Progenitor cell of endocrine pancreas (in vitro differentiated cells): ENCODE results near the gene VPS13D. TPM values are rescaled to one million over a fixed set of nuclear protein-coding genes. Genes with fewer than 3 reads are reported as not detected.

Experiments
- DNase-seq: peaks from one replicate; pipeline ENCODE4 v3.0.0; 2021; ENCODE audit warnings: low spot score; ENCODE audit not compliant: unreplicated experiment
- H3K27ac Mint-ChIP-seq: 2 replicates; pipeline ENCODE4 v1.8.0; 2021; ENCODE audit warnings: mild to moderate bottlenecking, moderate library complexity, mixed read lengths
- H3K27me3 Mint-ChIP-seq: 2 replicates; pipeline ENCODE4 v1.8.0; 2021; ENCODE audit warnings: mixed read lengths
- H3K36me3 Mint-ChIP-seq: 2 replicates; pipeline ENCODE4 v1.8.0; 2022; ENCODE audit warnings: mixed read lengths; ENCODE audit not compliant: insufficient read depth
- H3K4me1 Mint-ChIP-seq: 2 replicates; pipeline ENCODE4 v1.8.0; 2021; ENCODE audit warnings: low read depth, mixed read lengths
- H3K4me3 Mint-ChIP-seq: 2 replicates; pipeline ENCODE4 v1.8.0; 2021; ENCODE audit warnings: low read depth, mild to moderate bottlenecking, moderate library complexity, mixed read lengths
- H3K9me3 Mint-ChIP-seq: 2 replicates; pipeline ENCODE4 v1.8.0; 2021; ENCODE audit warnings: low read depth, mixed read lengths
- CTCF ChIP-seq: fragments of 200-600 bp; sonication (generic); IDR thresholded peaks from one replicate; pipeline ENCODE4 v1.5.0; 2021; ENCODE audit warnings: antibody characterized with exemption, mild to moderate bottlenecking; ENCODE audit not compliant: unreplicated experiment
- total RNA-seq: library from RNA; stranded (reverse); gene quantifications from 2 replicates; pipeline ENCODE4 v1.2.1, GENCODE V29; 2021

Gene VPS13D
- total RNA-seq, 1 donor from 2014 or later: 41.9 TPM

- no peaks in the 10 kb centered on the region for H3K4me1 Mint-ChIP-seq
- no peak overlapping the region for H3K4me3 Mint-ChIP-seq
- DNase-seq: no peak
- H3K36me3 Mint-ChIP-seq: peaks cover 36% of the 10 kb centered on the region
- no peaks in the 10 kb centered on the region for H3K9me3 Mint-ChIP-seq
- no peak for TF ChIP-seq CTCF
- no peak overlapping the region for H3K27ac Mint-ChIP-seq
- no peaks in the 10 kb centered on the region for H3K27me3 Mint-ChIP-seq
These were observed 70.9 kb downstream of the VPS13D start for GRCh38 chr1:12300706-12301105.

GRCh38 chr1:12301518-12302237 lies 71.8 kb downstream of the VPS13D start:
- DNase-seq: no peak
- H3K4me3 Mint-ChIP-seq: no peak overlapping the region
- peaks cover 40% of the 10 kb centered on the region for H3K36me3 Mint-ChIP-seq
- no peak for TF ChIP-seq CTCF
- no peak overlapping the region for H3K27ac Mint-ChIP-seq
- H3K4me1 Mint-ChIP-seq: no peaks in the 10 kb centered on the region
- peaks cover 6% of the 10 kb centered on the region for H3K9me3 Mint-ChIP-seq
- no peaks in the 10 kb centered on the region for H3K27me3 Mint-ChIP-seq

- H3K27ac Mint-ChIP-seq: no peak overlapping the region
- H3K27me3 Mint-ChIP-seq: no peaks in the 10 kb centered on the region
- H3K4me3 Mint-ChIP-seq: no peak overlapping the region
- no peak for TF ChIP-seq CTCF
- DNase-seq: no peak
- H3K36me3 Mint-ChIP-seq: peaks cover 49% of the 10 kb centered on the region
- peaks cover 6% of the 10 kb centered on the region for H3K9me3 Mint-ChIP-seq
- H3K4me1 Mint-ChIP-seq: no peaks in the 10 kb centered on the region
These were observed 73.1 kb downstream of the VPS13D start for GRCh38 chr1:12302798-12303447.

GRCh38 chr1:12305377-12305776 lies 75.5 kb downstream of the VPS13D start:
- Mint-ChIP-seq H3K27ac (no peak overlapping the region), H3K4me3 (no peak overlapping the region), H3K27me3 (no peaks in the 10 kb centered on the region), H3K4me1 (peaks cover 2% of the 10 kb centered on the region), H3K9me3 (peaks cover 6% of the 10 kb centered on the region), H3K36me3 (peaks cover 54% of the 10 kb centered on the region)
- no peak for DNase-seq
- no peak for TF ChIP-seq CTCF

GRCh38 chr1:12309783-12310742 lies 80.2 kb downstream of the VPS13D start:
- DNase-seq: no peak
- Mint-ChIP-seq H3K36me3 (peaks cover 49% of the 10 kb centered on the region), H3K27me3 (no peaks in the 10 kb centered on the region), H3K4me3 (no peak overlapping the region), H3K9me3 (peaks cover 6% of the 10 kb centered on the region), H3K4me1 (peaks cover 7% of the 10 kb centered on the region), H3K27ac (no peak overlapping the region)
- no peak for TF ChIP-seq CTCF
